ENCODE results near the gene KLK7. TPM values are rescaled to one million over a fixed set of nuclear protein-coding genes. Genes with fewer than 3 reads are reported as not detected.
"Not testable (repeated sequence)": the region's sequence is repeated elsewhere in the genome, so short reads cannot be mapped to it uniquely, and the experiment has no call there.

KLK7 gene
- total and polyA plus RNA-seq, 4 donors: 0.05 to 0.31 (median 0.14) TPM; not detected in 1

- H3K36me3 ChIP-seq (ENCODE audit: control insufficient read depth in 4 of 4, insufficient read depth in 4 of 4, low read length in 4 of 4): no peaks in the 10 kb centered on the region
- DNase-seq (peak; percentile 8 to 30 (median 17)), ATAC-seq (ENCODE audit: insufficient read depth, low FRiP score) (no peak)
- no peak overlapping the region for H3K4me3 ChIP-seq
- H3K9ac ChIP-seq (ENCODE audit: insufficient read depth in 1 of 2, low read length in 2 of 2): no peak overlapping the region
- H3K9me3 ChIP-seq (ENCODE audit: control insufficient read depth in 4 of 4, insufficient read depth in 3 of 4, low read length in 3 of 4): no peaks in the 10 kb centered on the region
- 47 to 63% methylated on average over 4 to 9 of the region's 9 CpGs for WGBS, 2 donors
- no peak overlapping the region for H3K27ac ChIP-seq (ENCODE audit: low read depth in 1 of 2, low read length in 1 of 2)
- peaks cover 0 to 3% (median 0%) of the 10 kb centered on the region in 5 donors for H3K4me1 ChIP-seq (ENCODE audit: control insufficient read depth in 5 of 5, insufficient read depth in 5 of 5, low read length in 5 of 5)
- TF ChIP-seq CTCF (IDR thresholded peaks at IDR 0.05; ENCODE audit: control extremely low read depth, extremely low read depth): no peak
- peaks cover 0 to 2% (median 0%) of the 10 kb centered on the region in 3 donors for H3K27me3 ChIP-seq (ENCODE audit: control insufficient read depth in 3 of 3, insufficient read depth in 3 of 3, low read length in 2 of 3)
Observed at GRCh38 chr19:50974702-50975556, 8.8 kb downstream of the KLK7 start.

- no peaks in the 10 kb centered on the region for H3K27me3 ChIP-seq (ENCODE audit: control insufficient read depth in 3 of 3, insufficient read depth in 3 of 3, low read length in 2 of 3)
- ATAC-seq (ENCODE audit: insufficient read depth, low FRiP score) (no peak), DNase-seq (no peak)
- no peaks in the 10 kb centered on the region for H3K36me3 ChIP-seq (ENCODE audit: control insufficient read depth in 4 of 4, insufficient read depth in 4 of 4, low read length in 4 of 4)
- peaks cover 0 to 3% (median 0%) of the 10 kb centered on the region in 5 donors for H3K4me1 ChIP-seq (ENCODE audit: control insufficient read depth in 5 of 5, insufficient read depth in 5 of 5, low read length in 5 of 5)
- no peaks in the 10 kb centered on the region for H3K9me3 ChIP-seq (ENCODE audit: control insufficient read depth in 4 of 4, insufficient read depth in 3 of 4, low read length in 3 of 4)
- WGBS, 2 donors: 75 to 78% methylated on average over 9 of the region's 9 CpGs
- H3K4me3 ChIP-seq: no peak overlapping the region
- TF ChIP-seq CTCF (IDR thresholded peaks at IDR 0.05; ENCODE audit: control extremely low read depth, extremely low read depth): no peak
- no peak overlapping the region for H3K9ac ChIP-seq (ENCODE audit: insufficient read depth in 1 of 2, low read length in 2 of 2)
- no peak overlapping the region for H3K27ac ChIP-seq (ENCODE audit: low read depth in 1 of 2, low read length in 1 of 2)
Observed at GRCh38 chr19:50972795-50973376, 10.8 kb downstream of the KLK7 start.

GRCh38 chr19:50969810-50970209 lies 13.9 kb downstream of the KLK7 start:
- not testable (repeated sequence) for H3K4me3 ChIP-seq

GRCh38 chr19:50969413-50969760 lies 14.3 kb downstream of the KLK7 start, which contains the start of gene KLK6:
TSS of gene KLK6 (minus strand) at chr19:50969591. CDS start at chr19:50968104, 1,487 bp downstream.
- no peaks in the 10 kb centered on the region for H3K4me1 ChIP-seq (ENCODE audit: control insufficient read depth in 5 of 5, insufficient read depth in 5 of 5, low read length in 5 of 5)
- H3K27me3 ChIP-seq (ENCODE audit: control insufficient read depth in 3 of 3, insufficient read depth in 3 of 3, low read length in 2 of 3): no peaks in the 10 kb centered on the region
- no peak within 1 kb of the TSS for H3K4me3 ChIP-seq
- no peak for TF ChIP-seq CTCF (IDR thresholded peaks at IDR 0.05; ENCODE audit: control extremely low read depth, extremely low read depth)
- H3K9ac ChIP-seq (ENCODE audit: insufficient read depth in 1 of 2, low read length in 2 of 2): no peak within 1 kb of the TSS
- H3K27ac ChIP-seq (ENCODE audit: low read depth in 1 of 2, low read length in 1 of 2): no peak within 1 kb of the TSS
- no peaks in the 10 kb centered on the region for H3K9me3 ChIP-seq (ENCODE audit: control insufficient read depth in 4 of 4, insufficient read depth in 3 of 4, low read length in 3 of 4)
- DNase-seq: no peak
- no peak for ATAC-seq (ENCODE audit: insufficient read depth, low FRiP score)
- H3K36me3 ChIP-seq (ENCODE audit: control insufficient read depth in 4 of 4, insufficient read depth in 4 of 4, low read length in 4 of 4): no peaks in the 10 kb centered on the region
- WGBS, 2 donors: 73 to 85% methylated on average over 19 of the region's 19 CpGs

More at GRCh38 chr19:50969810-50970209, 13.9 kb downstream of the KLK7 start:
- ATAC-seq (ENCODE audit: insufficient read depth, low FRiP score); H3K36me3 ChIP-seq (ENCODE audit: control insufficient read depth in 4 of 4, insufficient read depth in 4 of 4, low read length in 4 of 4); DNase-seq; H3K9me3 ChIP-seq (ENCODE audit: control insufficient read depth in 4 of 4, insufficient read depth in 3 of 4, low read length in 3 of 4); H3K4me1 ChIP-seq (ENCODE audit: control insufficient read depth in 5 of 5, insufficient read depth in 5 of 5, low read length in 5 of 5); H3K27ac ChIP-seq (ENCODE audit: low read depth in 1 of 2, low read length in 1 of 2); H3K9ac ChIP-seq (ENCODE audit: insufficient read depth in 1 of 2, low read length in 2 of 2); H3K27me3 ChIP-seq (ENCODE audit: control insufficient read depth in 3 of 3, insufficient read depth in 3 of 3, low read length in 2 of 3): not testable (repeated sequence)
- 70 to 76% methylated on average over 3 of the region's 3 CpGs for WGBS, 2 donors
